GM12865 (cell line): ENCODE results near the gene DSPP.

Source experiments
- DNase-seq: peaks from one replicate; pipeline ENCODE4 v3.0.0; 2010; ENCODE audit warnings: low read depth
- H3K4me3 ChIP-seq: 2 replicates; pipeline ENCODE4 v1.5.1; 2011; ENCODE audit warnings: mild to moderate bottlenecking, low read depth, low read length, control low read depth
- CTCF ChIP-seq: IDR thresholded peaks from 2 replicates; pipeline ENCODE4 v1.5.1; 2011; ENCODE audit warnings: low read length, control low read depth, low read depth, inconsistent platforms; ENCODE audit not compliant: insufficient read depth; ENCODE audit errors: missing control alignments

Gene DSPP

DNA sequence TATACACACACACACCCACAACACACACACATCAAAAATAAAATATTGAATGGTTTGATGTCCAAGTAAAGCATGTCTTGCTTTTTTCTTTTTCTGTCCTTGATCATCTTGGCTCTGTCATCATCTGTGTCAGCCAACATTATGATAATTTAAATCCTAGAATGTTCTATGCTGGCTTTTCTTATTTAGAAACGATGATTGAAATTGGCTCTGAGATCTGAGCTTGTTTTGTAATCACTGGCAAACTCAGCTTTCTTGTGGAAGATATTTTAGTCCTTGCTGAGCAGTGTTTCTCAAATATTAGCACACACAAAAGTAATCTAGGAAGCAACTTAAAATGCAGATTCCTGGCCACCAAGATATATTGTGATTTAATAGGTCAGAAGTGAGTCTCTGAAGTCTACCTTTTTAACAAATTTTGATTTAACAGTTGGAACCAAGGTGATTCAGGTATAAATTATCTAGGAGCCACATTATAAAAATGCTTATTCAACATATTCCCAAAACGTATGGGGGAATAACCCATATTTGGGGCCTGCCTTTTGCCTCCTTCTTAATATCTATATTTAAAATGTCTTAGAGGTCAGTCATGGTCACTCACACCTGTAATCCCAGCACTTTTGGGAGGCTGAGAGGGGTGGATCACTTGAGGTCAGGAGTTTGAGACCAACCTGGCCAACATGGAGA is 24.0 kb upstream of the DSPP start:
- no peak overlapping the region for H3K4me3 ChIP-seq
- TF ChIP-seq CTCF = no peak
- DNase-seq = no peak

DNA sequence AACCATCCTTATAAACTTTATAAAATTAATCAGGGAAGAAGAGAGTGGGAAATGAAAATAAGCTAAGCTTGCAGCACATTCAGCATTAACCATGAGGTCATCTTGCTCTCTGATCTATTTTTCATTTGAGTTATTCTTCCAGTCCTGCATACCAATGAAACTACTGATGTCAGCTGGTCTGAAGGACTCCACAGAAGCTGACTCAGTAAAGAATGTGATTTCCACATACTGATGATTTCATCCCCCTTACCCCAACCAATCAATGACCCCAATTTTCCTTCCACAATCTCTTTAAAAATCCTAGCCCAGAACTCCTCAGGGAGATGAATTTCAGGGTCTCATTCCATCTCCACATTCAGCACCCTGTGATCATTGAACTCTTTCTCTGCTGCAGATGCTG is 18.8 kb upstream of the DSPP start:
- H3K4me3 ChIP-seq = no peak overlapping the region
- TF ChIP-seq CTCF = no peak
- no peak for DNase-seq

DNA sequence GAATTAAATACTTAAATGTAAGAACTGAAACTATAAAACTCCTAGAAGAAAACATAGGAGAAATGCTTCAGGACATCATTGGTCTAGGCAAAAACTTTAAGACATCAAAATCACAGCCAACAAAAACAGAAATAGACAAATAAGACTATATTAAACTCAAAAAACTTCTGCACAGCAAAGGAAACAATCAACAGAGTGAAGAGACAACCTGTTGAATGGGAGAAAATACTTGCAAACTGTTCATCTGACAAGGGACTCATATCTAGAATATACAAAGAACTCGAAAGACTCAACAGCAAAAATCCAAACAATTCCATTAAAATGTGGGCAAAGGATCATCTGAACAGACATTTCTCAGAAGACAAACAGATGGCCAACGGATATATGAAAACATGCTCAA is 16.2 kb upstream of the DSPP start:
- H3K4me3 ChIP-seq = no peak overlapping the region
- no peak for TF ChIP-seq CTCF
- no peak for DNase-seq

GRCh38 chr4:87601361-87601760 is 7.0 kb upstream of the DSPP start:
- DNase-seq = no peak
- no peak for TF ChIP-seq CTCF
- H3K4me3 ChIP-seq = no peak overlapping the region

GRCh38 chr4:87614292-87614890 is 6.1 kb downstream of the DSPP start:
- no peak overlapping the region for H3K4me3 ChIP-seq
- DNase-seq = no peak
- TF ChIP-seq CTCF = no peak

- no peak overlapping the region for H3K4me3 ChIP-seq
- no peak for TF ChIP-seq CTCF
- DNase-seq = no peak
Measured at GRCh38 chr4:87616268-87616667, 7.9 kb downstream of the DSPP start.

GRCh38 chr4:87620086-87620485 is 11.8 kb downstream of the DSPP start:
- no peak for DNase-seq
- no peak overlapping the region for H3K4me3 ChIP-seq
- TF ChIP-seq CTCF = no peak
